HG03378 (cell line): Measurements from ENCODE around the gene NAV1.

Experiments used
- ATAC-seq: cut with Tn5 transposase; IDR thresholded peaks from one replicate; pipeline ENCODE4 v1.9.1; 2021; ENCODE audit warnings: mild to moderate bottlenecking, moderate library complexity; ENCODE audit not compliant: unreplicated experiment

The NAV1 gene

DNA sequence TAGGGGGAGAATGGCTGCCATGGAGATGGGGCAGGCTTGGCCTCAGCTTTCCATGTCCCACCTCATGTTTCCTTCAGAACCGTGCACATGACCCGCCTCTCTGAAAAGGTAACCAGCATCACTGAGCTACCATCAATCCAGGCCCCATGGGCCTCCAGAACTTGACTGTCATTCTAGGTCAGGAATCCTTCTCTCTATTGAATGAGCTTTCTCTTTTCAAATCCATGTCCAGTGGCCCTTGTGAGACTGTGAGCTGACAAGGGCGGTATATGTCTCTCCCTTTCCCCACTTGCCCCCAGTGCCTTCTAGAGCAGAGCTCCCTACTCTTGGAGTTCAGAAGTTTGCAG, 36.4 kb upstream of the NAV1 start:
- ATAC-seq = no peak

DNA sequence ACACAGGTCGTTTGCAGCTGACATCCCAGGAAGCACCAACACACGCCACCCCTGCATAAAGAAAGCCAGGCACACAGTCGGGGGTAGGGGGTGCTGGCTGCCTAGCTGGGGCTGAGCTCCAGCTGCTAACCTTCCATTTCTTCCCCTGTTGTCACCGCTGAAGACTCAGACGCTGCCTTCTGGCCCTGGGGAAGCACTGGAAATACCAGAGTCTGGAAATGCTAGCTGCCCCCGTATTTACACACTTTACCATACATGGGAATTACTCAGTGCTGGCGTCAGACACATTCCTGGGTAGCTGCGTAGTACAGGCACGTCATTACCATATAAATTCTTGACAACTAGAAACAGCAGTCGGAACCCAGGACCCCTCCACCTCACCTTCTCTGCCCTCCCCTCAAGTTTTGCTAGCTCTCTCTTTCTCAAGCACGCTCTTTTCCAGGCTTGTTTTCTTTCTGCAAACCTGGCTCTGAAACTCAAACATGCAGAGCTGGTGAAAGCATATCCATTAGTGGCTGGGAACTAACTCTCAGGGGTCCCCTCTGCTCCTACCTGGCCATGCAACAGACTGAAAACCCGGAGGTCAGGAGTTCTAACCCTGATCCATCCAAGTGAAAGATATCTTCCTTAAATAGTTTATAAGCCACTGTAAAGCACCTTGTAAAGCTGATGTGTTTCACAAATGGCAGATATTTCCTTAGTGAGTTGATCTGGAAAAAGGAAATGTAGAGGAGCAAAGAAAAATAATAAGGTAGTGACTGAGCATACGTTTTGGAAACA, 35.3 kb upstream of the NAV1 start:
- no peak for ATAC-seq

DNA sequence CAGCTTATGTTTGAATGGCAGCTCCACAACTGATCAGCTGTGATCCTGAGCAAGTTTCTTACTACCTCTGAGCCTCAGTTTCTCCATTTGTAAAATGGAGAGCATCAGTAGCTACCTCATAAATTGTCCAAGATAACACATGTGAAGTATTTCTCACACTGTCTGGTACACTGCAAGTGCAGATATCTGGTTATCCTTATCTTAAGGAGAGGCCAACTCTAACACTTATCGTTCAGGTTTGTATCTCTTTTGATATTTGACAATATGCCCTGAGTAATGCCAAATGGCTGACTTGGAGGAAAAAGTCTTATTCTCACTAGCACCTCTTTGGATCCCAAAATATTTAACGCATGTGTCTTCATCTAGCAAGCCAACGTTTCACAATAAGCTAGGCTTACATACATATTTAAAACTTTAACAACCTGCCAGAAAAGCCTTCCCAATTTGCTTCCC, 34.7 kb upstream of the NAV1 start:
- ATAC-seq = no peak

DNA sequence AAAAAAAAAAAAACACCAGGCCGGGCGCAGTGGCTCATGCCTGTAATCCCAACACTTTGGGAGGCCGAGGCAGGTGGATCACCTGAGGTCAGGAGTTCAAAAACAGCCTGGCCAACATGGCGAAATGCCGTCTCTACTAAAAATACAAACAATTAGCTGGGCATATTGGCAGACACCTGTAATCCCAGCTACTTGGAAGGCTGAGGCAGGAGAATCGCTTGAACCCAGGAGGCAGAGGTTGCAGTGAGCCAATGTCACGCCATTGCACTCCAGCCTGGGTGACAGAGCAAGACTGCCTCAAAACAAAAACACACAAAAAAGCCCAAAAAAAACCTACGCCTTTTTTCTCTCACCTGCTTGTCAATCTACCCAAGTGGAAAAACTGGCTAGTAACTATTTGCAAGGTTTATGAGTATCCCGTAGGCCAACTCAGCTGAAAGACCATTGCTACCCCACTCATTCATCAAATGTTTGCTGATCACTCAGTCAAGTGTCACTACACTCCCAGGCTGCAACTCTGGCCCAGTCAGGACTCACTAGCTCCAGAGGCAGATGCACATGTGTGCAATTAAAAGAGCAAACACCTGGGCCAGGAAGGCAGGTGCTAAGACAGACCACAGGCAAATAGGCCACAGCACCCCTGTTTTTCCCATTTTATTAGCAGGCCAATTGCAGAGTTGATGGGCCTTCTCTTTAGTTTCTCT, 34.0 kb upstream of the NAV1 start:
- no peak for ATAC-seq

DNA sequence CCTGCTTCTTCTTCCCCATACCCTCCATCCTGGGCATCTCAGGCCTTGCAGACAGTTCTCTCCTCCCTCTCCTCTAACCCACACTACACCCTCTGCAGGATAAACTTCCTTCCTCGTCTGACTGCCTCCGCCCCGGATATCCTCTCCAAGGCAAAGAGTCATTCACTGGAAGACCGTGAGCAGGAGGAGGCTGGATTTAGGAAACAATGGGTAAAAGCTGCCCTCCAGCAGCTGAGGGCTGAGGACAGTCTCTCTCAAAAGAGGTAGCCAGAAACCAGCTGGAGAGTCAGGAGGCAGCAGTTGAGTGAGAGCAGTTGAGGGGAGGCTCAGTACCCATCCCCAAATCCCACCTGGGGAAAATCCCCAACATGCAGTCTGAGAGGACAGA, 33.4 kb upstream of the NAV1 start:
- no peak for ATAC-seq

DNA sequence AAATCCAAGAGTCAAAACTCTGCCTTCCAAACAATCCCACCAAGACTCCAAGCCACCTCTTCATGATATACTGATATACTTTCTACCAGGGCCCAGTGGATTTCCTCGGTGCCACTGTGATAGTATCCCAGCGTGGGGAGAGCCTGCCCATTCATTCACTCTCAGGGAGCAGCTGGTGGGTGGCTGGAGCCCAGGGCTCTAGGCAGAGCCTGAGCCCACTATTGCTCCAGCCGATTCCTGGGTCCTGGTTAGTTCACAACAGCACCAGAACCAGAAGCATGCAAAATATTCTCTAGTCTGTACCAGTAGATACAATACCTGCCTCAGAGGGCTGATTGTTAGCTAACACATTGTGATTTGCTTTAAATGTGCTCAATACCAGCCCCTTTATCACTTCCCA, 32.8 kb upstream of the NAV1 start:
- no peak for ATAC-seq

DNA sequence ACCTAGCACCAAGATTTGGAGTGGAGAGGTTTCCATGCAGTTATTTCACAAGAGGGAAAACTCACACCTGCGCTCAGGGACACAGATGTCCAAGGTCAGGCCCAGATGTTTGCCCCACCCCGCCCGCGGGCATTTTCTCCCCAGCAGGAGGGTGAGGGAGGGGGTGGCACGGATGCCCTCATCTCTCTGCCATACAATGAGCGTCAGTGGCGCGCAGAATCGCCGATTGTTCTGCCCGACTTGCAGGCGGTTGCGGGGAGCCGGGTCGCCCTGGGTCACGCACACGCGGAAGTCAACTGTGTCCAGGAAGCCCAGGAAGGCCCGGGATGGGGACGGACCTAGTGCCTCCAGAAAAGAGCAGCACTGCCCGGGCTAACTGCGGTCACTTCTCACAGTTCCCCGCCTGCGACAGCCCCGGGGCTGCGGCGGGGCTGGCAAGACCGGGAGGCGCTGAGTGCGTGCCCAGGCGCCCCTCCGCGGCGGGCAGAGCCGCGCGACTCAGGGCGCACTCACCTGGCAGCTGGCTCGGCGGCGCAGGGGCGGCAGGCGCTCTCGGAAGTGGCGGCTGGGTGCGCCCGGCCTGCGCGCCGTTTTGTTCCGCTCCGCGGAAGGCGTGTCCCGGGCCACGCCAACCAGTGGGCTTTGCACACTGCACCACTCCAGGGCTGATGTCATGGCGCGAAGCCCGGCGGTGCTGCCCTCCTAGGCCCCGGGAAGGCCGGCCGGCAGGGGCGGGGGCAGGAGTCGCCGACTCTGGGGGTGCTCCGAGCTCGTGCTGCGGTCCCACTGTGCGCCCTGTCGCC, 32.2 kb upstream of the NAV1 start, which contains the start of gene CSRP1:
TSS of gene CSRP1 (minus strand) at position 567 of the 803 bp plus-strand sequence. CDS start 10,820 bp downstream, outside the sequence.
- peak; percentile 69 for ATAC-seq

DNA sequence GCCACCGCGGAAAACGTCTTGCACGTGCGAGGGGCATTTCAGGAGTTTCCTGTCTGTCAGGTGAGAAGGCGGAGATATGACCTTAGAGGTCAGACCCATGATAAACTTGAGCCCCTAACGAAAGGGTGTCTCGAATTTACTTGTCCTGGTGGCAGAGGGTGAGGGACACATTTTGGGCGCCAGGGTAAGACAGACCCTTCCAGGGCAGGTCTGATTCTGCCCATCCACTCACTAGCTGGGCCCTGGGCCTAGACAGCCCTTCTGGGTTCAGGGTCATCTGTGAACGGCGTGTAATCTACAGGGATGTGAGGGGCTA, 31.6 kb upstream of the NAV1 start:
- peak; percentile 6 for ATAC-seq

DNA sequence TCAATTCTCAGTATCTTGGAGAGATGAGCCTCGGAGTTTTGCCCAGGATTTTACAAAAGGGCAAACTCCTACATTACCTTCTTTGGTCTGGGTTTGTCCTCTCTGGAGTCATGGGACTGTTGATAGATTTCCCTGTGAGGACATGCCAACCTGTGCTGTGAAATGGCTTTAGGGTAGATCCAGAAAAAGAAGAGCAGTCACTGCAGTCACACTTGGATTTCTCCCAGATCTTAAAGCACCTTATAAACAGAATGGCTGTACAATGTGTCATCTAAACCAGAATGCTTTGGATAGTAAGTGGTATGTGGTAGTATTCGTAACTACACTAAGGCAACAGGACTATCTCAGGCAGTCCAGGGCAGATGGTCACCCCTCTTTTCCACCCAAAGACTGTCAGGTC, 30.1 kb upstream of the NAV1 start:
- ATAC-seq = no peak

DNA sequence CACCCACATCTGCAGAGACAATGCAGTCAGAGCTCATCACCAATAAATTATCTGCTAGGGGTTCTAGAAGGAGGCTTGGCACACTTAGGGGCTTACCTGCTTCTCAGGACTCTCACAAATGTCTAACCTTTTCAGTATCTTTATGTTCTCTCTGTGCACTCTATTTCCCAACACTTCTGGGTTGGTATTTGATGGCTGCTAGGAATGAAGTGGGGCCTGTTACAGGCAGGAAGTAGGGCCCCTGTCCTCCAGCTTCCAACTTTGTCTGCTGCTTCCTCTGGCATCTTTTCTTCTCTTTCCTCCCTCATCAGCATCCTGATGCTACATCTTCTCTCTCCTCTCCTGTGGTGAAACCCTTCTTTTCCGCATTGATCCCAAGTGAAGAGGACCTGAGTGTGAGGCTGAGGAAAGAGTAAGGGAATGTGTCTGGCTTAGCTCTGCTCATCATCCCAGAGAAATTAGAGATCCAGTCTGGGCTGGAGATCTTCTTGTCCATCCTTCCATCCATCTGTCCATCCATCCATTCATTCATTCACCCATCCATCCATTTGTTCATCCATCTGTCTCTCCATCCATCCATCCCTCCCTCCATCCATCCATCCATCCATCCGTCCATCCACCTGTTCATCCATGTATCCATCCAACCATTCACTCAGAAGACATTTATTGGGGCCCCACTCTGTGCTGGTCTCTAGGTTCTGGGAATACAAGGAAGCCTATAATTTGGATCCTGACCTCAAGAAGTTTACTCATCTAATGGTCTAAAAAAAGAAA, 29.1 kb upstream of the NAV1 start:
- no peak for ATAC-seq

DNA sequence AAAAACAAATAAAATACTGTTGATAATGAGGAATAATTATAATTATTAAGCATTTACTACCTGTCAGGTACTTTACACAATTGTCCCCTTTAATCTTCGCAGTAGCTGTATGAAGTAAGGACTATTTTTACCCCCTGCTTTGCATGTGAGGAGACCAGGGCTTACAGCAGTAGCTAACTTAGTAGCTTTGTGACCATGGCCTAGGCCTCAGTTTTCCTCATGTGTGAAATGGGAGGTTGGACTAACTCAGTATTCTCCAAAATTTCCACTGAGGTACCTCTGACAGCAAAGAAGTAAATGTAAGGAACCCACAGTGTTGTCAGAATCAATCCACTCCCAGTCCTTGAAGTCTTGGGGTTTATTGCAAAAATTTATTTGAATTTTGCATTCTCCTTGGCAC, 28.2 kb upstream of the NAV1 start:
- no peak for ATAC-seq

DNA sequence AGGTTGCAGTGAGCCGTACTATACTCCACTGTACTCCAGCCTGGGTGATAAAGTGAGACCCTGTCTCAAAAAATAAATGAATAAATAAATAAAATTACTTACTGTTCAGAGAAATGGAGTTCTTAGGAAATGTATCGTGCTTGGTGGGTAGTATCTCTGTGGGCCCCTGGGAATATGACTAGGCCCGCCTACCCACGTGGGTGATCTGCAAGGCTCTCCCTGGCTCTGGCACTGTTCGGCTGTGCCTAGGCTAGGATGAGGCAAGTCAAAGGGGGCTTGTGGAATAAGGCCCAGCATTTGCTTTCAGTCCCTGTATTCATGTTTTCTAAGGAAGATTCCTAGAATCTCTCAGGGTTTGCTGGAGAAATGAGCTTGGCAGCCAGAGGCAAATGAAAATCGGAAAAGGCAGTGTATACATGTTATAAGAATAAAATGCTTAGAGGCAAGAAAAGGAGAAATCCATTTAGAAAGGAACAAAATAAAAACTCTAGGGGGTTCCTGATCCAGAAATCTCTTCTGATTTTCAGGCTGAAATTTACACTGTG, 27.5 kb upstream of the NAV1 start:
- no peak for ATAC-seq

DNA sequence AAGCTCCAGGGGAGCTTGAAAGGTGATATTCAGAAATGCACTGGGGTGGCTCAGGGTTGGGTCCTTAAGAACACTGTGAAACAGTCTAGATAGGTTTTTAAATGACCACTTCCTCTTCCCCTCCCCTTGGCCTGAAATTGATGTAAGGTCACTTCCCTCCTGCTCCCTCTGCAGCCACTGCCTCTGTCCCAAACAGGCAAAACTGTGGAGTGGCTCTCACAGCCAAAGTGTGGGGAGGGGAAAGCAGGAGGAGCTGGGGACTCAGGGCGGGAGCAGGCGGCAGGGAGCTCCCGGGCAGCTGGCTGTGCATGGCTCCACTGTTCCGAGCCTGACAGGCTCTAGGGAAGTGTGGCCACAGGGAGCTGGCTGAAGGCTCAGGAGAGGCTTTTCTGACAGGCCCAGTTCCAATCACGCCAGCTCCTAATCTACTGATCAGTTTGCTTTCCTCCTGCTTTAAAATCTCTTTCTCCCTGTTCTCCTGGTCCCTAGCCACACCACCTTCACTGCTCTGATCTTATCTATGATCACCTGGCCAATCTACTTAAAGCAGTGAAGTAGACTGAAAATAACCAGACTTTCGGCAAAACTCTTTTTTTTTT, 26.9 kb upstream of the NAV1 start:
- ATAC-seq = peak; percentile 40

DNA sequence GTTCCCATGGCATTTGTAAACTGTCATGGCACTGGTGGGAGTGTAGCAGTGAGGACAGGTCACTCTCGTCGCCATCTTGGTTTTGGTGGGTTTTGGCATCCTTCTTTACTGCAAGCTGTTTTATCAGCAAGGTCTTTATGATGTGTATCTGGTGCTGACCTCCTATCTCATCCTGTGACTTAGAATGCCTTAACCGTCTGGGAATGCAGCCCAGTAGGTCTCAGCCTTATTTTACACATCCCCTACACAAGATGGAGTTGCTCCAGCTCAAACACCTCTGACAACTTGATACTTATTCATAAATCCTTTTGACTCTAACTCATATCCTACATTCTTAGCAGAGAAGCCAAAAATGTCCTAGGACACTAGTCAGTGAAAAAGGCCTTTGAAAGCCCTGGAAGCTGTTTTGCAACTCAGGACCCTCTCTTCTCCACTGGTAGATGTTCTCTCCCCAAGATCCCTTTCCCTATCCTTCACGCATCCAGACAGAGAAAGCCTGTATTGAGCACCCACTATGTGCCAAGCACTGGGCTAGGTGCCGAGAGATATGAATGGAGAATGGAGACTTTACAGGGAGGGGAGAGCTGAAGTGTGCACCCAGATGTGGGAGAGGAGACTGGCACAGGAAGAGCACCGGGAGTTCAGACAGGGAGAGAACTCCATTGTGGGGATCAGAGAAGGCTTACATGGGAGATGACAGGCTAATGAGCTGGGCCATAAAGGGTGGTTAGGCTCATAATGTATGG, 25.3 kb upstream of the NAV1 start:
- ATAC-seq = no peak

DNA sequence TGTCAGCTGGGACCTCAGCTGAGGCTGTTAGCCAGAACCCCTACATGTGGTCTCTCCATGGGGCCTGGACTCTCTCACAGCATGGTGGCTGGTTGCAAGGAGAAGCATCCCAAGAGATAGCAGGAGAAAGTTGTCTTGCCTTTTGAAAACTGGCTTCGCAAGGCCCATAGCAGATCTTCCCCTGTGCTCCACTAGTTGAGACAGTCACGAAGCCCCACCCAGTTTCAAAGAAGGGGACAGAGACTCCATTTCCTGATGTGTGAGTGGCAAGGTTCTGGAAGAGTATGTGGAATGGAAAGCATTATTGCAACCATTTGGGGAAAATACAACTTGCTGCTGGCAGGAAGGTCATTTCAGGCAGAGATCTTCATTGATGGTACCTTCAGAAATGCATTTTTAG, 24.5 kb upstream of the NAV1 start:
- no peak for ATAC-seq

DNA sequence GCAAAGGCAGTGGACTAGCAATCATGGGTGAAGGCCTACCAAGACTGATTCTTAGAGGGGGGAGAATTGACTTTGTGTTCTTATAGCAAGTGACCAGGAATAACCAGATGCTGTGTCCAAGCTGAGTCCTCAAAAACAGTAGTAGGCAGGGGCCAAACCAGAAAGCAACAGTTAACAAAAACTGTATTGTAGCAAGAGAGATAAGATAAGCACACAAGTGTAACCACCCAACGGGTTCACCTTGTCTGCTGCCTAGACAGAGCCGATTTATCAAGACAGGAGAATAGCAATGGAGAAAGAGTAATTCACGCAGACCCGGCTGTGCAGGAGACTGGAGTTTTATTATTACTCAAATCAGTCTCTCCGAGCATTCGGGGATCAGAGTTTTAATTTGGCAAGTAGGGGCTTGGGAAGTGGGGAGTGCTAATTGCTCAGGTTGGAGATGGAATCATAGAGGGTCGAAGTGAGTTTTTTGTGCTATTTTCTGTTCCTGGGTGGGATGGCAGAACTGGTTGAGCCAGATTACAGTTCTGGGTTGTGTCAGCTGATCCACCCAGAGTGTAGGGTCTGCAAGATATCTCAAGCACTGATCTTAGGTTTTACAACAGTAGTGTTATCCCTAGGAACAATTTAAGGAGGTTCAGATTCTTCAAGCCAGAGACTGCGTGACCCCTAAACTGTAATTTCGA, 23.7 kb upstream of the NAV1 start:
- ATAC-seq = no peak

DNA sequence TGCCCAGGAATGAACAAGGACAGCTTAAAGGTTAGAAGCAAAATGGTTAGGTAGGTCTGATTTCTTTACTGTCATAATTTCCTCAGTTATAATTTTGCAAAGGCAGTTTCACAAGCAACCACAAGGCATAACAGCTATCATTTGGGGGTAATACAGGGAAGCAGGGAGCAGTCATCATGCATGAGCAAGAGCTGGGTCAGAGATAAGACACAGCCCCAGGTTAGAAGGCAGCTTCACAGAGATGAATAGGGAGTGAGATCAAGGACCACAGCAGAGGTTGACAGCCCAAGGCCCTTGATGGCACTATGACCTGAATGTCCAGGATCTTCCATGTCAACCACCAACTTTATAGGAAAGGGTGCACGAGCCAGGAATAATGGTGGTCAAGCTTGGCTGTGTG, 23.0 kb upstream of the NAV1 start:
- no peak for ATAC-seq

DNA sequence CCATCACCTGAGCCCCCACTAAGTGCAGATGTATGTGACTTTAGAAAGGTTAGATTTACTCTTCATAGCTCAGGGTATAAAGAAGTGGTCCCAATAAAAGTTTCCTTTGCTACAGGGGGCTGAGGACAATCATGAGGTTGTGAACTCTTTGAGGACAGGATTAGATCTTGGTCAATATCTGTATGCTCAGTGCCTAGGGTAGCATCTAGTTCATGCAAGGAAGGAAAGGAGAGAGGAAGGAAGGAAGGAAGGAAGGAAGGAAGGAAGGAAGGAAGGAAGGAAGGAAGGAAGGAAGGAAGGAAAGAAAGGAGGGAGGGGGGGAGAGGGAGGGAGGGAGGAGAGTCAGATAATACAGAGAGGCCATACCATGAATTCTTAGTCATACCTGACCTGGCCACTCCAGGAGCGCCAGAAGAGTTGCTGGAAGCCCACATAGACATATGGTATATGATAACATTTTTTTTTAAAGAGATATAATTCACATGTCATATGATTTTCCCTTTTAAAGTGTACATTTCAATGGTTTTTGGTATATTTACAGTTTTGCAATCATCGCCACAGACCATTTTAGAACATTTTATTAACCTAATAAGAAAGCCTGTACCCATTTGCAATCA, 22.3 kb upstream of the NAV1 start:
- no peak for ATAC-seq

DNA sequence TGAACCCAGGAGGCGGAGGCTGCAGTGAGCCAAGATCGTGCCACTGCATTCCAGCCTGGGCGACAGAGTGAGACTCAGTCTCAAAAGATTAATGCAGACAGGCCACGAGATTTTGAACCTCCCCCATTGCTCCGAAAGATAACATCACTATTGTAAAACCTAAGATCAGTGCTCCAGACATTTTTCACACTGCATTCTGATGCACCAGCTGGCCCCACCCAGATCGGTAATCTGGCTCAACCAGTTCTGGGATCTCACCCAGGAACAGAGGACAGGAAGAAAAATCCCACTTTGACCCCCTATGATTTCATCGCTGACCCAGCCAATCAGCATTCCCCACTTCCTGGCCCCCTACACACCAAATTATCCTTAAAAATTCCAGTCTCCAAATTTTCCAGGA, 21.3 kb upstream of the NAV1 start:
- no peak for ATAC-seq
